HG03139 (cell line): ENCODE measurements around the gene KDM2A.

Source experiments
- ATAC-seq: cut with Tn5 transposase; IDR thresholded peaks from one replicate; pipeline ENCODE4 v1.9.1; 2021; ENCODE audit not compliant: unreplicated experiment

The KDM2A gene

DNA sequence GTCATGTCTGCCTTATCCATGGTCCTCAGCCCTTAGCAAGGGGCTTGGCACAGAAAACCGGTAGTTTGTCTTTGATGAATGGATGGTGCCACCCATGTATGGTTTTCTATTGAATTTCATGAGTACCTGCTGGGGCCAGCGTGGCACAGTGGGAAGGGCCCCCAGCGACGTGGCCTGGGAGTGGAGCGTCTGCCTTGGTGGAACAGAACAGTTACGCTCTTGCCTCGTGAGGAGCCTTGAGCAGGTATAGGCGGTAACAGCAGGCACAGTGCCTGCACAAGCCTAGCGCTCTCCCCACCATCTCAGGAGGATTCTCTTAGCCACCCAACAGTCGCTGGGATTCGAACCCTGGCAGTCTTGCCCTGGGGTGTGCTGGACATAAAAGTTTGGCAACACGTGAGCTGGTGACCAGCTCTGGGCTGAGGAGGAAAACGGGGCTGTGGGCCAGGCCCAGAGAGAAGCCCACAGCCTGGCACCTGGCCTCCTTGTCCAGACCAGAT lies 181.2 kb downstream of the KDM2A start:
- ATAC-seq = no peak

DNA sequence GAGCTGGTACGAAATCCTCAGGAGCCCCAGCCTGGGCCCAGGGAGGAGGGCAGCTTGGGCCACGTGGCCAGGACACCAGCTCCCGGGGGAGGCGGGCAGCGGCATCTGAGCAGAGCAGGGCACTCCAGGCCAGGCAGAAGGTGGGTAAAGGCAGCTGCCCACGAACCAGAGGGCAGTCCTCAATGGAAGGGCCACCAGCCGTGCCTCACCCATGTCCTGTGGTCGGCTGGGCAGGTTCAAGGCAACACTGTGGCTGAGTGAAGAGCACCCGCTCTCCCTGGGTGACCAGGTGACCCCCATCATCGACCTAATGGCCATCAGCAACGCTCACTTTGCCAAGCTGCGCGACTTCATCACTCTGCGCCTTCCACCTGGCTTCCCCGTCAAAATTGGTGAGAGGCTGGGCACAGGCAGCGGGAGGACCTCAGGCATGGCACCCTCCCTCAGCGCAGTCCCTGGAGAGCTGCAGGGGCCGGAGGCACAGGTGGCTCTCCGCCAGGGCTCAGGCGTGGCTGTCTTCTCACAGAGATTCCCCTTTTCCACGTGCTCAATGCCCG lies 181.8 kb downstream of the KDM2A start:
- ATAC-seq = no peak

- no peak for ATAC-seq
Measured at GRCh38 chr11:67301313-67301921, 182.4 kb downstream of the KDM2A start.

DNA sequence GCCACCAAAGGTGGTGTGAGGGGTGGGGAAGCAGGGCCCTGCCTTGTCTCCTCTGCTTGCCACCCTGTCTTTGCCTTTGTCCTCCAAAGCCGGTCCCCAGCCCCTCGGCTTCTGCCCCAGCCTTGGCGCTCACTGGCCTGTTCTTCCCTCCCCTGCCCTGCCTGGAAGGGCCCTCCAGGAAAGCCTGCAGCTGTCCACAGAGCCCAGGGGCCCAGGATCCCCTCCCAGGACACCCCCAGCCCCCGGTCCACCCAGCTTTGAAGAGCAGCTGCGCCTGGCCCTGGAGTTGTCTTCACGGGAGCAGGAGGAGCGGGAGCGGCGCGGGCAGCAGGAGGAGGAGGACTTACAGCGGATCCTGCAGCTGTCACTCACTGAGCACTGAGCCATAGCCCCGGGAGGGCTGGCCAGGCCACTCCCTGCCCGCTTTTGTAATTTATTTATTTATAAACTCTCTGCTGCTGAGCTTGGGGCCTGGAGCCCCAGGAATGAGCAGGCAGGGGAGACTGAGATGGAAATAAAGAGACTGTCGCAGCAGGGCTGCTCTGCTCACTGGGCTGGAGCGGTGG lies 183.0 kb downstream of the KDM2A start:
- no peak for ATAC-seq

DNA sequence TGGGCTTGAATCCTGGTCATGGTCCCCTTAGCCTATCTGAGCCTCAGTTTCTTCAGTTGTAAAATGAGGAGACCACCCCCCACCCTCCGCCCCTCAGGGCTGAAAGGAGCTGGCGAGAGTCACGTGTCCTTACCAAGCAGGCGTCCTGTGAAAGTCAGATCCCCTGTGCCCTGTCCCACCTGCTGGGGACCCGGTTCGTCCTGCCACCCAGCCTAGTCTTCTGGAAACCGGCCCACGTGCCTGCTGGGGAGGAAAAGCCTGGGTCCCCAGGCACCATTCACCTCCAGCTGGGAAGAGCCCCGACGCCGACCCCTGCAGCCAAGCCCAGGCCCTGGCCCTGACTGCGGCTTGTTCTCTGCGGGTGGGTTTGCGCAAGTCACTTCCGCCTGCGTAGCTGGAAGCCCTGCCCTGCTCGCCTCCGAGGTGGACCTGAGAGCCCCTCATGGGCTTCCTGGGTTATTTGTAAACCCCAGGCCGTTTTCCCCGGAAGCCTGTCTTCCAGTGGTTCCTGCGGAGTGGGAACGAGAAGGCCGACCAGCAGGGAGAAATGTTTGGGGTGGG lies 183.6 kb downstream of the KDM2A start:
- no peak for ATAC-seq

GRCh38 chr11:67303132-67303834 lies 184.2 kb downstream of the KDM2A start, which contains the start of gene SSH3:
TSS of gene SSH3 (plus strand) at chr11:67303530. CDS start at chr11:67303626, 96 bp downstream.
- ATAC-seq = no peak

DNA sequence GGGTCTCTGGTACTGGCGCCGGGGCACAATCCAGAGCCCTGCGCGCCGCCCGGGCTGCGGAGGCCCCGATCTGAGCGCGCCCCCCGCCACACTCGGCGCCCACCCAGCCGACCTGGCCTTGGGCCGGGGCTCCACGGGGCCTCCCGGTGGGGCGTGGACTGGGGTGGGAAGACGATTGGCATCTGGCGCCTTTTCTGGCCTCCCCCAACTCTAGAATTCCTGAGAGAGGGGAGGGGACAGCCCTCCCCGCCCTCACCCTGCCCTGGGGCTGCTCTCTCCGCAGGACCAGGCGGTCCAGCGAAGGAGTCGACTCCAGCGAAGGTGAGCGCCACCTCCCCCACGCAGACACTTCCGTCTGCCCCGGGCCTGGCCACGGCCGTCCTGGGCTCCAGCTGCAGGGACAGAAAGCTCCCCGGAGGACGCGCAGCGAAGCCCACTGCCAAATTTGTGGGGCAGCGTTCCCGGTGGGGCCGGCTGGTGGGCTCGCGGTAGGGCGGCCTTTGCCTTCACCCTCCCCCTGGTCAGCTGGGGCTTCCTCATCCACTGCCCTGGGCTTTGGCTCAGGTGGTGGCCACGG lies 184.9 kb downstream of the KDM2A start:
- no peak for ATAC-seq

GRCh38 chr11:67304511-67305113 lies 185.5 kb downstream of the KDM2A start:
- ATAC-seq = no peak

DNA sequence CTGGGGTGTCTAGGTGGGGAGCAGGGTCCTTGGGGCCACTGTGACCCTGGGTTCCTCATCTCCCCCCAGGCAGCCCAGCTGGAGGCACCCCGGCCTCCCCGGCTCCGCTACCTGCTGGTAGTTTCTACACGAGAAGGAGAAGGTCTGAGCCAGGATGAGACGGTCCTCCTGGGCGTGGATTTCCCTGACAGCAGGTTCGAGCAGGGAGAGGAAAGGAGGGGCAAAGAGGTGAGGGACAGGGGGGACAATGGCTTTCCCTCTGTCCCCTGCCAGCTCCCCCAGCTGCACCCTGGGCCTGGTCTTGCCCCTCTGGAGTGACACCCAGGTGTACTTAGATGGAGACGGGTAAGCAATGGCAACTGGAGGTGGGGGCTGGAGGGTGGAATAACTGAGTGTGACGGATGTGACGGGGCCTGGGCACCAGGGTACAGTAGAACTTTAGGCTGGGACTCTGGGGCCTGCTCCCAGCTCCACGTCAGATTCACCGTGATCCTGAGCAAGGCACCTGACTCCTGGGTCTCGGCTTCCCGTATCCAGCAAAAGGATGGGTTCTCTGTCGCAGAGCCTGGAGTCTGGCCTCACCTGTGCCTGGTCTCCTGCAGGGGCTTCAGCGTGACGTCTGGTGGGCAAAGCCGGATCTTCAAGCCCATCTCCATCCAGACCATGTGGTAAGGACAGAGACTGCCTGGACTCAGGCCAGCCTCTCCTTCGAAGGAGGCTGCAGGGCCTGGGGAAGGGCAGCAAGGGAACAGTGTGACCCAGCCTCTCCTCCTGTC lies 187.9 kb downstream of the KDM2A start:
- ATAC-seq = no peak

DNA sequence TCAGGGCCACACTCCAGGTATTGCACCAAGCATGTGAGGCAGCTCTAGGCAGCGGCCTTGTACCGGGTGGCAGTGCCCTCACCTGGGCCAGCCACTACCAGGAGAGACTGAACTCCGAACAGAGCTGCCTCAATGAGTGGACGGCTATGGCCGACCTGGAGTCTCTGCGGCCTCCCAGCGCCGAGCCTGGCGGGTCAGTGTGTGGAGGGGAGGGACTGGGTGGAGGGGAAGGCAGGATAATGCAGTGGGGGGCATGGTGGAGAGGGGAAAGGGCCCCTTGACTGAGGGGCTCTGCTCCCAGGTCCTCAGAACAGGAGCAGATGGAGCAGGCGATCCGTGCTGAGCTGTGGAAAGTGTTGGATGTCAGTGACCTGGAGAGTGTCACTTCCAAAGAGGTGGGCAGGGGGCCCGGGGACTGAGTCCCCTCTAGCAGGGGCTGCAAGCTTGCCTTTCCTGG lies 188.5 kb downstream of the KDM2A start:
- no peak for ATAC-seq
